ENCODE measurements around the gene GPR78.

The GPR78 gene

GRCh38 chr4:8582941-8583654, 2.9 kb downstream of the GPR78 start:
- no peak overlapping the region for H3K4me3 Mint-ChIP-seq

DNA sequence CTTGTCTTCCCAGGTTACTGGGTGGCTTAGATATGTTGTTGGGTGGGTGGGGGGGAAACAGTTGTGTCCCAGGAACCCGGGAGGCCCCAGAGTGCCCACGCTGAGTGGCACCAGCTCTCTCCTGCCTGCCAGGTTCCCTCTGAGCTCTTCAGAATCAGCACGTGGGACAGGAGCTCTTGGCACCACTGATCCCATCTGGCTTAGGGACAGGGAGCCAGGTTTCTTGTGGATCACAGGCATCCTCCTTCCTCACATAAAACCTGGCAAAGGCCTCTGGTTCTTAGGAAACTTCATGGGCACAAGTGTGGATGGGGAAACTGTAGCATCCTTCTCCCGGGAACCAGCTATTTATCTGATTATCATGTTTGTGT, 3.4 kb downstream of the GPR78 start:
- no peaks in the 10 kb centered on the region for H3K9me3 Mint-ChIP-seq
- no peak overlapping the region for H3K4me3 Mint-ChIP-seq
- H3K36me3 Mint-ChIP-seq (ENCODE audit: low read depth): no peaks in the 10 kb centered on the region
- no peak overlapping the region for H3K27ac Mint-ChIP-seq
- no peaks in the 10 kb centered on the region for H3K27me3 Mint-ChIP-seq (ENCODE audit: low read depth)
- H3K4me1 Mint-ChIP-seq (ENCODE audit: low read depth): no peaks in the 10 kb centered on the region

More at GRCh38 chr4:8582941-8583654, 2.9 kb downstream of the GPR78 start:
- H3K27me3 Mint-ChIP-seq (ENCODE audit: low read depth): no peaks in the 10 kb centered on the region
- H3K36me3 Mint-ChIP-seq (ENCODE audit: low read depth): no peaks in the 10 kb centered on the region
- no peaks in the 10 kb centered on the region for H3K9me3 Mint-ChIP-seq
- H3K27ac Mint-ChIP-seq: no peak overlapping the region
- H3K4me1 Mint-ChIP-seq (ENCODE audit: low read depth): no peaks in the 10 kb centered on the region

GRCh38 chr4:8585186-8585585, 5.0 kb downstream of the GPR78 start:
- H3K27me3 Mint-ChIP-seq (ENCODE audit: low read depth): no peaks in the 10 kb centered on the region
- H3K9me3 Mint-ChIP-seq: no peaks in the 10 kb centered on the region
- no peaks in the 10 kb centered on the region for H3K36me3 Mint-ChIP-seq (ENCODE audit: low read depth)
- H3K4me1 Mint-ChIP-seq (ENCODE audit: low read depth): no peaks in the 10 kb centered on the region
- H3K4me3 Mint-ChIP-seq: no peak overlapping the region
- no peak overlapping the region for H3K27ac Mint-ChIP-seq

DNA sequence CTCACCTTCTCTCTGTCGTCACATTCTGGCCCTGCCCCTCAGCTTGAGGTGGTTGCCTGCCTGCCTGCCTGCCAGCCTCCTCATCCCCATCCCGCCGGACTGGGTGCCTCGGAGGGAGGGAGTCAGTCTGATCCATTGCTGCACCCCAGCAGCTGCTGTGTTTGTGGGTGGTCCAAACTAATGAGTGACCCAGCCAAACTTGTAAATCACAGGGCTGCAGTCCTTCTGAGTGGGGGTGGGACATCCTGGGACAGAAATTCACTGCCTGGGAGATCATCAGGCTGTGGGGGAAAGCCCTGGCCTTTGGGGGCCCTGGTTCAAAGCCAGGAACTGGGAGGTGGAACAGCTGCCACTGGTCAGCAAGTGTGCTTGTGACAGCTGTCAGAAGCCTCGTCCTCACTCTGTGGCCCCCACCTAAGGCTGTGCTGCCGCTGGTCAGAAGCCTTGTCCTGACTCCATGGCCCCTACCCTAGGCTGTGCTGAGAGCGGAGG, 5.6 kb downstream of the GPR78 start:
- Mint-ChIP-seq H3K27ac (no peak overlapping the region), H3K36me3 (ENCODE audit: low read depth) (no peaks in the 10 kb centered on the region), H3K4me1 (ENCODE audit: low read depth) (no peaks in the 10 kb centered on the region), H3K9me3 (no peaks in the 10 kb centered on the region), H3K4me3 (no peak overlapping the region), H3K27me3 (ENCODE audit: low read depth) (no peaks in the 10 kb centered on the region)

DNA sequence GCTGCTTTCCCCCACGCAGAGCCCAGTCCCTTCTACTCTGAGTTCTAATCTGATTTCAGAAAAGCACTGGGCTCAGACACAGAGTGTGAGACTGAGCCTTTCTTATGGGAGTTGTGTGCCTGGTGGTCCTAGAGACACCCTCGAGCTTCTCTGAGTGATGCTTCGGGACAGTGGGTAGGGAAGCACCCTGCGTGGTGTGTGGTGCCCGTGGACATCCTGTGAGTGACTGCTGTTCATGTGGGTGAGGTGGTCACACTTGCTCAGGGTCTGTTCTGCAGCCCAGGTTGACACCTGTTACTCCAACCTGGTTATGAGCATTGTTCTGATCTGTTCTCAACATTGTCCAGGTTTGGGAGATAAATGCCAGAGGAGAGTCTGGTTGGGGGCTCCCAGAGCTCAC, 6.1 kb downstream of the GPR78 start:
- Mint-ChIP-seq H3K27me3 (ENCODE audit: low read depth) (peaks cover 1% of the 10 kb centered on the region), H3K4me3 (no peak overlapping the region), H3K9me3 (no peaks in the 10 kb centered on the region), H3K4me1 (ENCODE audit: low read depth) (no peaks in the 10 kb centered on the region), H3K27ac (no peak overlapping the region), H3K36me3 (ENCODE audit: low read depth) (no peaks in the 10 kb centered on the region)

- peaks cover 7% of the 10 kb centered on the region for H3K27me3 Mint-ChIP-seq (ENCODE audit: low read depth)
- no peak overlapping the region for H3K4me3 Mint-ChIP-seq
- H3K4me1 Mint-ChIP-seq (ENCODE audit: low read depth): no peaks in the 10 kb centered on the region
- no peaks in the 10 kb centered on the region for H3K36me3 Mint-ChIP-seq (ENCODE audit: low read depth)
- H3K27ac Mint-ChIP-seq: no peak overlapping the region
- H3K9me3 Mint-ChIP-seq: no peaks in the 10 kb centered on the region
Measured at GRCh38 chr4:8586671-8587468, 6.7 kb downstream of the GPR78 start.

GRCh38 chr4:8587469-8588195, 7.4 kb downstream of the GPR78 start:
- H3K4me3 Mint-ChIP-seq: no peak overlapping the region
- no peak overlapping the region for H3K27ac Mint-ChIP-seq
- no peaks in the 10 kb centered on the region for H3K9me3 Mint-ChIP-seq
- H3K27me3 Mint-ChIP-seq (ENCODE audit: low read depth): peaks cover 12% of the 10 kb centered on the region
- no peaks in the 10 kb centered on the region for H3K36me3 Mint-ChIP-seq (ENCODE audit: low read depth)
- no peaks in the 10 kb centered on the region for H3K4me1 Mint-ChIP-seq (ENCODE audit: low read depth)

GRCh38 chr4:8588196-8588470, 7.9 kb downstream of the GPR78 start:
- no peaks in the 10 kb centered on the region for H3K4me1 Mint-ChIP-seq (ENCODE audit: low read depth)
- H3K36me3 Mint-ChIP-seq (ENCODE audit: low read depth): no peaks in the 10 kb centered on the region
- peaks cover 15% of the 10 kb centered on the region for H3K27me3 Mint-ChIP-seq (ENCODE audit: low read depth)
- H3K9me3 Mint-ChIP-seq: no peaks in the 10 kb centered on the region
- no peak overlapping the region for H3K27ac Mint-ChIP-seq
- no peak overlapping the region for H3K4me3 Mint-ChIP-seq

GRCh38 chr4:8589336-8589735, 9.1 kb downstream of the GPR78 start:
- Mint-ChIP-seq H3K4me1 (ENCODE audit: low read depth) (no peaks in the 10 kb centered on the region), H3K27me3 (ENCODE audit: low read depth) (peaks cover 23% of the 10 kb centered on the region), H3K27ac (no peak overlapping the region), H3K9me3 (no peaks in the 10 kb centered on the region), H3K4me3 (no peak overlapping the region), H3K36me3 (ENCODE audit: low read depth) (no peaks in the 10 kb centered on the region)

- Mint-ChIP-seq H3K4me3 (no peak overlapping the region), H3K27ac (no peak overlapping the region), H3K4me1 (ENCODE audit: low read depth) (no peaks in the 10 kb centered on the region), H3K9me3 (no peaks in the 10 kb centered on the region), H3K27me3 (ENCODE audit: low read depth) (peaks cover 25% of the 10 kb centered on the region), H3K36me3 (ENCODE audit: low read depth) (no peaks in the 10 kb centered on the region)
Measured at GRCh38 chr4:8589823-8590545, 9.8 kb downstream of the GPR78 start.

- H3K36me3 Mint-ChIP-seq (ENCODE audit: low read depth): no peaks in the 10 kb centered on the region
- no peaks in the 10 kb centered on the region for H3K9me3 Mint-ChIP-seq
- H3K4me3 Mint-ChIP-seq: no peak overlapping the region
- H3K27ac Mint-ChIP-seq: no peak overlapping the region
- no peaks in the 10 kb centered on the region for H3K4me1 Mint-ChIP-seq (ENCODE audit: low read depth)
- peaks cover 25% of the 10 kb centered on the region for H3K27me3 Mint-ChIP-seq (ENCODE audit: low read depth)
Measured at GRCh38 chr4:8590546-8590880, 10.3 kb downstream of the GPR78 start.

GRCh38 chr4:8591114-8591513, 10.9 kb downstream of the GPR78 start:
- Mint-ChIP-seq H3K27me3 (ENCODE audit: low read depth) (peaks cover 25% of the 10 kb centered on the region), H3K27ac (no peak overlapping the region), H3K4me1 (ENCODE audit: low read depth) (no peaks in the 10 kb centered on the region), H3K4me3 (no peak overlapping the region), H3K9me3 (no peaks in the 10 kb centered on the region), H3K36me3 (ENCODE audit: low read depth) (no peaks in the 10 kb centered on the region)

DNA sequence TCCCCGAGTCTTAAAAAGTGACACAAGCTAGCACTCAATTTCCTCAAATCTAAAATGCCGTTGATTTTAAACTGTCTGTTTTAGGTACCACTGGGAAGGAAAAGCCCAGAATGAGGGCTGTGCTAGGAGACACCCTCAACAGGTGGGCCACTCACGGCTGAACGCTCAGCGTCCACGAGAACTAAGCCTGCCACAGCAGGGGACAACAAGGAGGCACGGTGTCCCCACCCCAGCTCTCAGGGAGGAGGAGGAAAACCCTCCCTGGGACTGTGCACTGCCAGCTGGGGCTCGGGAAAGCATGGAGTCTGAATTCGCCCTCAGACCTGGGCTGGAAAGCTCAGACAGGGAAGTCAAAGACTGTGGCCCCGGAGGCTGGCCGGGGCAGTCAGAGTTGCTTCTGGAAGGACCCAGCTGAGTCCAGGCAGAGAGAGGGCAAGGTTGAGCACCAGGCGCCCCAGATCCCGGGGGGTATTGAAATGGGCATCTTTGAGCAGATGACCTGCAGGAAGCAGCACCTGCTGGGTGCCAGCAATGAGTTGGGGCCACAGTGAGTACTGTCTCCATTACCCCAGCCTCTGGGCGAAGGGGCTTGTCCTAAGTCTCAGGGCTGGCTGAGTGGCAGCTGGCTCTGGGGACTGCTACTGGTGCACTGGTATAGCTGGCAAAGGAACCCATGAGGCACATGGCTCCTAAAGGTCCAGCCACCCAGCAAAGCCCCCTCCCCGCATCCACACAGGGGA, 11.6 kb downstream of the GPR78 start:
- Mint-ChIP-seq H3K27me3 (ENCODE audit: low read depth) (peaks cover 25% of the 10 kb centered on the region), H3K4me3 (no peak overlapping the region)

More for the DNA sequence above, 11.6 kb downstream of the GPR78 start:
- Mint-ChIP-seq H3K9me3 (no peaks in the 10 kb centered on the region), H3K36me3 (ENCODE audit: low read depth) (no peaks in the 10 kb centered on the region), H3K4me1 (ENCODE audit: low read depth) (no peaks in the 10 kb centered on the region), H3K27ac (no peak overlapping the region)

Measured in T-helper 1 cell treated with Interleukin-12 subunit alpha and Interleukin-12 subunit beta and Interleukin-4 antibody, amounts not matched to agents 30 μg/mL and 1 μg/mL, for 36 hours (primary cell).